HPDE6-E6E7 (cell line): ENCODE measurements around the gene SNX21.
"Not testable (repeated sequence)": the region's sequence is repeated elsewhere in the genome, so short reads cannot be mapped to it uniquely, and the experiment has no call there.

Source experiments
- DNase-seq: peaks from one replicate; pipeline ENCODE4 v3.0.0; 2011; ENCODE audit warnings: missing footprints; ENCODE audit errors: extremely low spot score

SNX21 gene

GRCh38 chr20:45833030-45833882 is at the start of gene SNX21:
SNX21 (plus strand) TSS chr20:45833799; CDS start chr20:45833920, 121 bp downstream.
- DNase-seq, result peak; percentile 90

- no peak for DNase-seq
Measured at GRCh38 chr20:45788351-45788750, 45.2 kb upstream of the SNX21 start.

- DNase-seq, result no peak
Measured at GRCh38 chr20:45792317-45793118, 41.1 kb upstream of the SNX21 start.

GRCh38 chr20:45796337-45797065 is 37.1 kb upstream of the SNX21 start:
- no peak for DNase-seq

- not testable (repeated sequence) for DNase-seq
Measured at GRCh38 chr20:45797510-45797909, 36.1 kb upstream of the SNX21 start.

- DNase-seq, result not testable (repeated sequence)
Measured at GRCh38 chr20:45797955-45798354, 35.6 kb upstream of the SNX21 start.

- no peak for DNase-seq
Measured at GRCh38 chr20:45798935-45799642, 34.5 kb upstream of the SNX21 start.

- DNase-seq, result no peak
Measured at GRCh38 chr20:45801851-45802250, 31.7 kb upstream of the SNX21 start.

GRCh38 chr20:45810191-45810970 is 23.2 kb upstream of the SNX21 start:
- no peak for DNase-seq

- peak; percentile 100 for DNase-seq
Measured at GRCh38 chr20:45812157-45813005, 21.2 kb upstream of the SNX21 start, which contains the start of gene UBE2C. UBE2C (plus strand) TSS chr20:45812644; CDS start chr20:45812696, 52 bp downstream.

GRCh38 chr20:45813006-45813340 is 20.6 kb upstream of the SNX21 start:
- DNase-seq, result no peak

GRCh38 chr20:45813489-45813888 is 20.1 kb upstream of the SNX21 start:
- DNase-seq, result no peak

- no peak for DNase-seq
Measured at GRCh38 chr20:45814314-45814713, 19.3 kb upstream of the SNX21 start.

- no peak for DNase-seq
Measured at GRCh38 chr20:45816951-45817350, 16.6 kb upstream of the SNX21 start.

GRCh38 chr20:45817376-45818194 is 16.0 kb upstream of the SNX21 start:
- DNase-seq, result no peak

GRCh38 chr20:45818239-45818638 is 15.4 kb upstream of the SNX21 start:
- DNase-seq, result no peak

- no peak for DNase-seq
Measured at GRCh38 chr20:45819466-45819865, 14.1 kb upstream of the SNX21 start.

GRCh38 chr20:45821947-45822346 is 11.7 kb upstream of the SNX21 start:
- no peak for DNase-seq

GRCh38 chr20:45822857-45823256 is 10.7 kb upstream of the SNX21 start:
- DNase-seq, result peak; percentile 83
